HEK293 (cell line): ENCODE results near the gene BCL2.

Experiments
- CTCF ChIA-PET: fragments of 350-600 bp; formaldehyde crosslinking; extraction: SDS; loops from one replicate; lab custom pipeline; 2021; ENCODE audit warnings: antibody characterized with exemption; lab: Yijun Ruan, JAX
- POLR2A ChIA-PET: fragments of 300-600 bp; formaldehyde crosslinking; extraction: SDS; loops from one replicate; lab custom pipeline; 2020; ENCODE audit warnings: antibody characterized with exemption, inconsistent platforms; lab: Yijun Ruan, JAX
- H3K27ac ChIP-seq: fragments of 200-500 bp; sonication (Bioruptor generic); 2 replicates; pipeline ENCODE4 v1.5.1; 2014; ENCODE audit warnings: low read depth, low read length, control low read depth, inconsistent platforms; ENCODE audit errors: extremely low read depth
- H3K36me3 ChIP-seq, 2 experiments: fragments of 200-500 bp in 1 of 2; sonication (Bioruptor generic) in 1 of 2; 1 replicate in 1 of 2; 2 replicates in 1 of 2; pipeline ENCODE4 v1.5.1; 2014 to 2017; ENCODE audit warnings: inconsistent platforms in 2 of 2, low read length in 2 of 2; ENCODE audit not compliant: control insufficient read depth in 2 of 2, insufficient read depth in 1 of 2
- H3K4me1 ChIP-seq: fragments of 200-500 bp; sonication (Bioruptor generic); 2 replicates; pipeline ENCODE4 v1.5.1; 2014; ENCODE audit warnings: mild to moderate bottlenecking, low read length, inconsistent platforms; ENCODE audit not compliant: control insufficient read depth, insufficient read depth
- H3K4me3 ChIP-seq: 2 replicates; pipeline ENCODE4 v1.5.1; 2011; ENCODE audit warnings: low read depth, mild to moderate bottlenecking, control low read depth, low read length, moderate library complexity
- H3K9me3 ChIP-seq: fragments of 200-500 bp; sonication (Bioruptor generic); 2 replicates; pipeline ENCODE4 v1.5.1; 2014; ENCODE audit warnings: low read depth, low read length, inconsistent platforms; ENCODE audit not compliant: control insufficient read depth, insufficient read depth
- FEZF1 ChIP-seq: fragments of 450-650 bp; formaldehyde crosslinking; IDR thresholded peaks from 2 replicates; pipeline ENCODE4 v1.5.1; 2016; ENCODE audit warnings: missing biosample characterization, missing genetic modification characterization
- GLIS1 ChIP-seq: fragments of 450-650 bp; formaldehyde crosslinking; IDR thresholded peaks from 2 replicates; pipeline ENCODE4 v1.5.1; 2016; ENCODE audit warnings: missing biosample characterization, missing genetic modification characterization
- HIC1 ChIP-seq: fragments of 450-650 bp; formaldehyde crosslinking; IDR thresholded peaks from 2 replicates; pipeline ENCODE4 v1.5.1; 2016; ENCODE audit warnings: missing biosample characterization, missing genetic modification characterization
- HOXA7 ChIP-seq: sonication (generic); formaldehyde crosslinking; IDR thresholded peaks from 2 replicates; pipeline ENCODE4 v1.8.1; 2022; ENCODE audit warnings: missing genetic modification reagents, borderline replicate concordance
- IKZF3 ChIP-seq: fragments of 450-650 bp; IDR thresholded peaks from 2 replicates; pipeline ENCODE4 v1.5.0; 2018; ENCODE audit warnings: missing biosample characterization, mild to moderate bottlenecking, missing genetic modification characterization, moderate library complexity
- KLF10 ChIP-seq: fragments of 450-650 bp; IDR thresholded peaks from 2 replicates; pipeline ENCODE4 v1.5.1; 2018; ENCODE audit warnings: missing biosample characterization, mild to moderate bottlenecking, missing genetic modification characterization
- KLF16 ChIP-seq: fragments of 450-650 bp; formaldehyde crosslinking; IDR thresholded peaks from 2 replicates; pipeline ENCODE4 v1.5.1; 2017; ENCODE audit warnings: missing biosample characterization, missing genetic modification characterization
- PATZ1 ChIP-seq: fragments of 450-650 bp; formaldehyde crosslinking; IDR thresholded peaks from 2 replicates; pipeline ENCODE4 v1.5.1; 2016; ENCODE audit warnings: missing biosample characterization, missing genetic modification characterization
- SALL2 ChIP-seq: fragments of 450-650 bp; formaldehyde crosslinking; IDR thresholded peaks from 2 replicates; pipeline ENCODE4 v1.5.0; 2017; ENCODE audit warnings: missing biosample characterization, mild to moderate bottlenecking, missing genetic modification characterization, borderline replicate concordance
- SCRT2 ChIP-seq: fragments of 450-650 bp; formaldehyde crosslinking; IDR thresholded peaks from 2 replicates; pipeline ENCODE4 v1.5.1; 2016; ENCODE audit warnings: missing biosample characterization, missing genetic modification characterization
- ZFHX2 ChIP-seq: fragments of 450-650 bp; formaldehyde crosslinking; conservative IDR thresholded peaks from 2 replicates; pipeline ENCODE4 v1.5.1; 2016; ENCODE audit warnings: missing biosample characterization, missing genetic modification characterization
- ZFP37 ChIP-seq: fragments of 450-650 bp; formaldehyde crosslinking; IDR thresholded peaks from 2 replicates; pipeline ENCODE4 v1.5.1; 2016; ENCODE audit warnings: missing biosample characterization, missing genetic modification characterization
- ZNF133 ChIP-seq: fragments of 450-650 bp; formaldehyde crosslinking; IDR thresholded peaks from 2 replicates; pipeline ENCODE4 v1.5.1; 2016; ENCODE audit warnings: missing biosample characterization, missing genetic modification characterization
- ZNF155 ChIP-seq: fragments of 450-650 bp; formaldehyde crosslinking; IDR thresholded peaks from 2 replicates; pipeline ENCODE4 v1.5.1; 2016; ENCODE audit warnings: missing biosample characterization, missing genetic modification characterization
- ZNF362 ChIP-seq: fragments of 450-650 bp; formaldehyde crosslinking; IDR thresholded peaks from 2 replicates; pipeline ENCODE4 v1.5.1; 2016; ENCODE audit warnings: missing biosample characterization, missing genetic modification characterization
- ZNF48 ChIP-seq: fragments of 450-650 bp; formaldehyde crosslinking; IDR thresholded peaks from 2 replicates; pipeline ENCODE4 v1.5.1; 2016; ENCODE audit warnings: missing biosample characterization, missing genetic modification characterization
- ZNF501 ChIP-seq: fragments of 450-650 bp; formaldehyde crosslinking; IDR thresholded peaks from 2 replicates; pipeline ENCODE4 v1.5.1; 2016; ENCODE audit warnings: missing biosample characterization, missing genetic modification characterization
- ZNF555 ChIP-seq: fragments of 450-650 bp; formaldehyde crosslinking; conservative IDR thresholded peaks from 2 replicates; pipeline ENCODE4 v1.5.1; 2017; ENCODE audit warnings: missing biosample characterization, mild to moderate bottlenecking, missing genetic modification characterization, inconsistent platforms
- ZNF596 ChIP-seq: fragments of 450-650 bp; IDR thresholded peaks from 2 replicates; pipeline ENCODE4 v1.5.0; 2018; ENCODE audit warnings: missing biosample characterization, mild to moderate bottlenecking, missing genetic modification characterization, moderate library complexity
- ZNF600 ChIP-seq: fragments of 450-650 bp; formaldehyde crosslinking; IDR thresholded peaks from 2 replicates; pipeline ENCODE4 v1.5.1; 2016; ENCODE audit warnings: missing biosample characterization, missing genetic modification characterization
- ZNF624 ChIP-seq: fragments of 450-650 bp; formaldehyde crosslinking; IDR thresholded peaks from 2 replicates; pipeline ENCODE4 v1.5.1; 2017; ENCODE audit warnings: missing biosample characterization, missing genetic modification characterization
- ZNF677 ChIP-seq: fragments of 450-650 bp; IDR thresholded peaks from 2 replicates; pipeline ENCODE4 v1.5.0; 2018; ENCODE audit warnings: missing biosample characterization, mild to moderate bottlenecking, missing genetic modification characterization, moderate library complexity
- ZNF704 ChIP-seq: fragments of 450-650 bp; formaldehyde crosslinking; IDR thresholded peaks from 2 replicates; pipeline ENCODE4 v1.5.1; 2016; ENCODE audit warnings: missing biosample characterization, missing genetic modification characterization
- ZXDB ChIP-seq: fragments of 450-650 bp; formaldehyde crosslinking; IDR thresholded peaks from 2 replicates; pipeline ENCODE4 v1.5.1; 2016; ENCODE audit warnings: missing biosample characterization, missing genetic modification characterization

The BCL2 gene

GRCh38 chr18:63298400-63299365 lies 20.9 kb downstream of the BCL2 start:
- TF ChIP-seq ZNF596 (tag by site-specific recombination) (no peak), GLIS1 (tag by site-specific recombination) (no peak), ZNF600 (tag by site-specific recombination) (no peak), ZNF555 (tag by site-specific recombination) (no peak), PATZ1 (tag by site-specific recombination) (no peak), IKZF3 (tag by site-specific recombination) (no peak), SALL2 (tag by site-specific recombination) (no peak), ZNF624 (tag by site-specific recombination) (no peak), ZNF362 (no peak), KLF16 (tag by site-specific recombination) (no peak)
- TF ChIP-seq, all 188 proteins: peak for 0
- Histone ChIP-seq H3K4me3 (no peak overlapping the region), H3K9me3 (no peaks in the 10 kb centered on the region), H3K4me1 (peaks cover 14% of the 10 kb centered on the region), H3K36me3 (no peaks in the 10 kb centered on the region), H3K27ac (no peak overlapping the region)
- POLR2A ChIA-PET, result no interaction called here
- CTCF ChIA-PET, result interaction anchor here (0.8 to 1.0 kb wide), 5 partner anchors 19 to 713 kb away, joined by 3 to 4 read pairs (median 3); no protein-coding TSS in a partner anchor

GRCh38 chr18:63297687-63298399 lies 21.7 kb downstream of the BCL2 start:
- Histone ChIP-seq H3K9me3 (no peaks in the 10 kb centered on the region), H3K4me3 (no peak overlapping the region), H3K4me1 (peaks cover 7% of the 10 kb centered on the region), H3K36me3 (no peaks in the 10 kb centered on the region), H3K27ac (no peak overlapping the region)
- POLR2A ChIA-PET, result no interaction called here
- CTCF ChIA-PET, result interaction anchor here (0.8 to 1.0 kb wide), 2 partner anchors 21 to 178 kb away, joined by 3 read pairs; no protein-coding TSS in a partner anchor
- TF ChIP-seq ZNF677 (tag by site-specific recombination), result no peak
- no peak for TF ChIP-seq SCRT2 (tag by site-specific recombination)
- TF ChIP-seq KLF10 (tag by site-specific recombination), result no peak
- TF ChIP-seq ZFP37 (tag by site-specific recombination), result no peak

- POLR2A ChIA-PET, result no interaction called here
- Histone ChIP-seq H3K4me3 (no peak overlapping the region), H3K4me1 (peaks cover 6% of the 10 kb centered on the region; the same call in 1 of the 2 replicates), H3K36me3 (no peaks in the 10 kb centered on the region), H3K9me3 (no peaks in the 10 kb centered on the region), H3K27ac (no peak overlapping the region)
- CTCF ChIA-PET, result interaction anchor here (0.6 to 0.7 kb wide), 2 partner anchors 138 to 163 kb away, joined by 3 to 4 read pairs; no protein-coding TSS in a partner anchor
- no peak for TF ChIP-seq HIC1 (tag by site-specific recombination)
- no peak for TF ChIP-seq ZNF48 (tag by site-specific recombination)
- TF ChIP-seq ZFHX2 (tag by site-specific recombination), result no peak
- TF ChIP-seq FEZF1, result no peak
- TF ChIP-seq ZXDB (tag by site-specific recombination), result no peak
- no peak for TF ChIP-seq HOXA7 (CRISPR knock-in tag)
- TF ChIP-seq ZNF133, result no peak
- no peak for TF ChIP-seq ZNF501 (tag by site-specific recombination)
- TF ChIP-seq ZNF704 (tag by site-specific recombination), result no peak
- TF ChIP-seq ZNF155 (tag by site-specific recombination), result no peak
Observed at GRCh38 chr18:63293935-63294334, 25.6 kb downstream of the BCL2 start.
